HepG2 (cell line): Measurements from ENCODE around the gene LYRM4. TPM values are rescaled to one million over a fixed set of nuclear protein-coding genes. Genes with fewer than 3 reads are reported as not detected.

Experiments used
- EZH2 ChIP-seq: conservative IDR thresholded peaks from 2 replicates; pipeline ENCODE4 v1.6.1; 2012; ENCODE audit warnings: mild to moderate bottlenecking, low read depth, low read length, moderate library complexity
- FOXC1 ChIP-seq: sonication (generic); formaldehyde crosslinking; IDR thresholded peaks from 2 replicates; pipeline ENCODE4 v1.8.0; 2022; ENCODE audit warnings: mild to moderate bottlenecking, missing genetic modification reagents, borderline replicate concordance
- HOXA3 ChIP-seq: sonication (generic); formaldehyde crosslinking; IDR thresholded peaks from 2 replicates; pipeline ENCODE4 v1.5.0; 2020; ENCODE audit warnings: missing genetic modification reagents
- NFATC3 ChIP-seq: sonication (generic); formaldehyde crosslinking; IDR thresholded peaks from 2 replicates; pipeline ENCODE4 v1.5.1; 2020; ENCODE audit warnings: mild to moderate bottlenecking, missing genetic modification reagents
- POLR2AphosphoS2 ChIP-seq: IDR thresholded peaks from 2 replicates; pipeline ENCODE4 v1.6.1; 2011; ENCODE audit warnings: low read depth, low read length, improper control_type of control experiment
- REL ChIP-seq: sonication (generic); formaldehyde crosslinking; conservative IDR thresholded peaks from 2 replicates; pipeline ENCODE4 v1.8.0; 2022; ENCODE audit warnings: mild to moderate bottlenecking, missing genetic modification reagents, moderate library complexity
- SNAPC4 ChIP-seq: sonication (generic); formaldehyde crosslinking; IDR thresholded peaks from 2 replicates; pipeline ENCODE4 v1.4.0; 2020; ENCODE audit warnings: mild to moderate bottlenecking, missing genetic modification reagents
- SRY ChIP-seq: sonication (generic); formaldehyde crosslinking; IDR thresholded peaks from 2 replicates; pipeline ENCODE4 v1.8.0; 2022; ENCODE audit warnings: mild to moderate bottlenecking, missing genetic modification reagents
- TAF1 ChIP-seq: sonication (generic); formaldehyde crosslinking; IDR thresholded peaks from 2 replicates; pipeline ENCODE4 v1.4.0; 2020; ENCODE audit warnings: missing genetic modification reagents
- ZC3H4 ChIP-seq: sonication (generic); formaldehyde crosslinking; IDR thresholded peaks from 2 replicates; pipeline ENCODE4 v1.4.0; 2020; ENCODE audit warnings: missing genetic modification reagents, borderline replicate concordance
- ZNF33A ChIP-seq: sonication (generic); formaldehyde crosslinking; IDR thresholded peaks from 2 replicates; pipeline ENCODE4 v1.5.1; 2020; ENCODE audit warnings: missing genetic modification reagents, mild to moderate bottlenecking, moderate library complexity, borderline replicate concordance
- ZNF567 ChIP-seq: sonication (generic); formaldehyde crosslinking; IDR thresholded peaks from 2 replicates; pipeline ENCODE4 v1.8.1; 2023; ENCODE audit warnings: mild to moderate bottlenecking, missing genetic modification reagents, borderline replicate concordance
- ZNF605 ChIP-seq: sonication (generic); formaldehyde crosslinking; IDR thresholded peaks from 2 replicates; pipeline ENCODE4 v1.8.0; 2022; ENCODE audit warnings: mild to moderate bottlenecking, missing genetic modification reagents
- ZNF747 ChIP-seq: sonication (generic); formaldehyde crosslinking; IDR thresholded peaks from 2 replicates; pipeline ENCODE4 v1.8.1; 2023; ENCODE audit warnings: missing genetic modification reagents, mild to moderate bottlenecking, borderline replicate concordance
- ZSCAN30 ChIP-seq: sonication (generic); formaldehyde crosslinking; IDR thresholded peaks from 2 replicates; pipeline ENCODE4 v1.5.0; 2020; ENCODE audit warnings: mild to moderate bottlenecking, missing genetic modification reagents
- polyA plus RNA-seq, 8 experiments: library from polyadenylated mRNA; depleted of rRNA in 3 of 8; stranded (reverse) in 7 of 8; unstranded in 1 of 8; fragments of >200 nt; fragmentation: Illumina TruSeq in 4 of 8; extraction: Trizol in 4 of 8; gene quantifications; 2 replicates each; pipeline versions ENCODE4 v1.2.1 to v1.2.3, GENCODE V29; 2011 to 2016; ENCODE audit warnings: low read depth in 4 of 8, missing spikeins in 1 of 8, mixed read lengths in 1 of 8; ENCODE audit not compliant: insufficient read depth in 1 of 8
- total RNA-seq, 5 experiments: library from RNA; depleted of rRNA; stranded (reverse); fragments of >200 nt; fragmentation: Illumina TruSeq; extraction: Trizol; gene quantifications; 2 replicates each; pipeline ENCODE4 v1.2.3, GENCODE V29; 2016; ENCODE audit warnings: low read depth in 1 of 5
- TF ChIP-seq, protein P1 (sequence below): sonication (generic); formaldehyde crosslinking; IDR thresholded peaks from 2 replicates; pipeline ENCODE4 v1.5.0; 2020; ENCODE audit warnings: missing genetic modification reagents, mild to moderate bottlenecking, borderline replicate concordance
- TF ChIP-seq, protein P2 (sequence below): sonication (generic); formaldehyde crosslinking; IDR thresholded peaks from 2 replicates; pipeline ENCODE4 v1.4.0; 2020; ENCODE audit warnings: mild to moderate bottlenecking, missing genetic modification reagents
- TF ChIP-seq, protein P3 (sequence below): sonication (generic); formaldehyde crosslinking; IDR thresholded peaks from 2 replicates; pipeline ENCODE4 v1.8.0; 2022; ENCODE audit warnings: missing genetic modification reagents, low read depth, mild to moderate bottlenecking, borderline replicate concordance

The LYRM4 gene
- total and polyA plus RNA-seq, 2 of the 13 experiments (the other 11 are each of a cell fraction or from before 2014, with no cell fraction given): 64.6 to 67.5 TPM

DNA sequence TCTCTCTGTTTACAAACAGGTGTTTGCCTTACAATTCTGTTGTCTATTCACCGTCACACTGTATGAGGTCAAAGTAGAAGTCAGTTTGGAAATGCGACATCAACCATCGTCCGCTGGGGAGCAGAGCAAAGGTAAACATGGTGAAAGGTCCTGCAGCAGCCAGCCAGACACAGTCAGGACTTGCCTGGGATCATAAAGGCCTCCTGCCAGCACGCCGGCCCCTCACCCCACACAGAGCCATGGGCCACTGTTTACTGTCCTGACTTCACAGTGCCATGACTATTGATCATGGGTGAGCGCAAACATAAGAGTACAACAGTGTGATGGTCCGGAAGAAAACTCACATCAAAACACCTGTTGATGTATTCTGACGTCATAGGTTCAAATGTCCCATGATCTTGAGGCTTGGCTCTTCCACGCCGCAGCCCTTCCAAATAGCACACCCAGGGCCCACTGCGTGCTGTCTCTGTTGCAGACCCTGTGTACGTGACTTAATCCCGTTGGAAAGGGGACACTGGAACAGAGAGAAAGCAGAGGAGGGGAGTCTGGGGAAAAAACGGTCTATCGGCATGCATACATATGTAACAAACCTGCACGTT, 192.5 kb downstream of the LYRM4 start (continued):
- TF ChIP-seq, protein P1, sequence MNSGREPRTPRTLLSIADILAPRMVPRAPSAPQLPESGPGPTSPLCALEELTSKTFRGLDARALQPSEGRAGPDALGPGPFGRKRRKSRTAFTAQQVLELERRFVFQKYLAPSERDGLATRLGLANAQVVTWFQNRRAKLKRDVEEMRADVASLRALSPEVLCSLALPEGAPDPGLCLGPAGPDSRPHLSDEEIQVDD (CRISPR knock-in tag): peak; percentile 44; the same call in 1 of the 2 replicates
- TF ChIP-seq, protein P2, sequence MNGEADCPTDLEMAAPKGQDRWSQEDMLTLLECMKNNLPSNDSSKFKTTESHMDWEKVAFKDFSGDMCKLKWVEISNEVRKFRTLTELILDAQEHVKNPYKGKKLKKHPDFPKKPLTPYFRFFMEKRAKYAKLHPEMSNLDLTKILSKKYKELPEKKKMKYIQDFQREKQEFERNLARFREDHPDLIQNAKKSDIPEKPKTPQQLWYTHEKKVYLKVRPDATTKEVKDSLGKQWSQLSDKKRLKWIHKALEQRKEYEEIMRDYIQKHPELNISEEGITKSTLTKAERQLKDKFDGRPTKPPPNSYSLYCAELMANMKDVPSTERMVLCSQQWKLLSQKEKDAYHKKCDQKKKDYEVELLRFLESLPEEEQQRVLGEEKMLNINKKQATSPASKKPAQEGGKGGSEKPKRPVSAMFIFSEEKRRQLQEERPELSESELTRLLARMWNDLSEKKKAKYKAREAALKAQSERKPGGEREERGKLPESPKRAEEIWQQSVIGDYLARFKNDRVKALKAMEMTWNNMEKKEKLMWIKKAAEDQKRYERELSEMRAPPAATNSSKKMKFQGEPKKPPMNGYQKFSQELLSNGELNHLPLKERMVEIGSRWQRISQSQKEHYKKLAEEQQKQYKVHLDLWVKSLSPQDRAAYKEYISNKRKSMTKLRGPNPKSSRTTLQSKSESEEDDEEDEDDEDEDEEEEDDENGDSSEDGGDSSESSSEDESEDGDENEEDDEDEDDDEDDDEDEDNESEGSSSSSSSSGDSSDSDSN (CRISPR knock-in tag): peak; percentile 88
- TF ChIP-seq POLR2AphosphoS2: no peak
- no peak; the same call in 1 of the 2 replicates for TF ChIP-seq TAF1 (CRISPR knock-in tag)
- peak; percentile 99 for TF ChIP-seq FOXC1 (CRISPR knock-in tag)
- TF ChIP-seq ZNF747 (CRISPR knock-in tag): peak; percentile 79
- TF ChIP-seq NFATC3 (CRISPR knock-in tag): no peak
- peak; percentile 96; the same call in 1 of the 2 replicates for TF ChIP-seq ZNF33A (CRISPR knock-in tag)
- TF ChIP-seq ZC3H4 (CRISPR knock-in tag): no peak
- TF ChIP-seq SNAPC4 (CRISPR knock-in tag): peak; percentile 92; the same call in 1 of the 2 replicates
- TF ChIP-seq REL (CRISPR knock-in tag): no peak
- peak; percentile 100 for TF ChIP-seq HOXA3 (CRISPR knock-in tag)
- TF ChIP-seq, protein P3, sequence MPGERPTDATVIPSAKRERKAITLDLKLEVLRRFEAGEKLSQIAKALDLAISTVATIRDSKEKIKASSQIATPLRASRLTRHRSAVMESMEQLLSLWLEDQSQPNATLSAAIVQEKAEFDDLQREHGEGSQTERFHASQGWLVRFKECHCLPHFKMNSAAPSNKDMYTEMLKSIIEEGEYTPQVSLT: no peak
- TF ChIP-seq ZSCAN30 (CRISPR knock-in tag): peak; percentile 90; the same call in 1 of the 2 replicates
- TF ChIP-seq ZNF567 (CRISPR knock-in tag): 0 out of 2 replicates have a peak, but pooled peaks have one; percentile 81
- no peak for TF ChIP-seq EZH2
- TF ChIP-seq SRY: peak; percentile 62; the same call in 1 of the 2 replicates
- peak; percentile 95 for TF ChIP-seq ZNF605 (CRISPR knock-in tag)
